GM18502 (cell line): ENCODE measurements around the gene KCNK4.

Source experiments
- ATAC-seq: cut with Tn5 transposase; IDR thresholded peaks from one replicate; pipeline ENCODE4 v1.9.1; 2021; ENCODE audit warnings: mild to moderate bottlenecking; ENCODE audit not compliant: unreplicated experiment, poor library complexity

KCNK4 gene

DNA sequence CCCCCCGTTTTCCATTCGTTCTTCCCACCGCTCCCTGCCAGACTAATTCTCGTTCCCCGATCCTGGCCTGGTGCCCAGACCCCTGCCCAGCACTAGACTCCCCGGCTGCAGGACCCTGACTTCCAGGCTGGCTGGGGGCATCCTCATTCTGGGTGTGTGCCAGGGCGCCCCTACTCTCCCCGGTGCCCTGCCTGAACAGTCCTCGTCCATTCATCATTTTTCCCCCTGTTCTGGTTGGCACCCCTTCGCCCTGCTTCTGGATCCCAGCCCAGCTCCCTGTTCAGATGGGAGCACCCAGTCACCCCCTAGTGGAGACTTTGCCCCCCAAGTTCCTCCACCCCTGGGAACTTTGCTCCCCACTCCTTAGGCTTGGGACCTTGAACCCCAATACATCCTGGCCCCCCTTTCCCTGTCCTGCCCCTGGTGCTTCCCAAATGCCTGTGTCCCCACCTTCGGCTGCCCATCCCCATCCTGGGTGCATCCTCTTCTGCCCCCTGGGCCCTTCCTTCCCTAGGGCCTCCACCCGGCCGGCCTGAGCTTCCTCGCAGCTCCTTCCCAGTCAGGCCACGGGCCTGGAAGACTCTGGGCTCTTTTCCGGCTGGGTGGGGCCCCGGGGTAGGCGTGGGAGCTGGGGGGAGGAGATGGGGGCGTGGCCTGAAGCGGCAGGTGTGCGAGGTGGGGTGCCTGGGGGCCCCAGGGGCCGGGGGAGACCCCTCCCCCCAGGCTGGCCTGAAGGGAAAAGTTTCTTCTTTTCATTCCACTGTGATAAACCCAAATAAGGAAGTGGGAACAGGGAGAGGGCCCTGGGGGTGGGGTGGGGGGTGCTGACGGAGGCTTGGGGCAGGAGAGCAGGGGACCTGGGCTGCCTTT, 38.9 kb upstream of the KCNK4 start:
- ATAC-seq: no peak

GRCh38 chr11:64253043-64253442, 38.1 kb upstream of the KCNK4 start:
- no peak for ATAC-seq

DNA sequence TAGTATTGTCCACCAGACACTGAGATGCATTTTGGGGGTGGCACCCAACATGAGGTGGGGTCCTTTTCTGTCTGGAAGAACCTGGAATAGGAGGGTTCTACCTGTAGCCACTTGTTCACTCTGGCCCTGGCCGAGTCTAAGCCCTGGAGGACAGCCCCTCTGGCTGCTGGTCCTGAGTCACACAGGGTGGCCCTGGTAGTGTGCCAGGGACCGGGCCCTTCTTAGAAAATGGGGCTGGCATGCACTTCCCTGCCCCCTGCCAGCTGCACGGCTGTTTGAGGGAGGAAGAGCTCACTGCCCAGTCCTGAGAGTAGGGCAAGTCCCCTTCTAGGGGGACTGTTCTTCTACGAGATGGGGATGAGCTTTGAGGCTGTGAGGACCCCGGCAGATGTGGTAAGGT, 37.6 kb upstream of the KCNK4 start:
- ATAC-seq: no peak

DNA sequence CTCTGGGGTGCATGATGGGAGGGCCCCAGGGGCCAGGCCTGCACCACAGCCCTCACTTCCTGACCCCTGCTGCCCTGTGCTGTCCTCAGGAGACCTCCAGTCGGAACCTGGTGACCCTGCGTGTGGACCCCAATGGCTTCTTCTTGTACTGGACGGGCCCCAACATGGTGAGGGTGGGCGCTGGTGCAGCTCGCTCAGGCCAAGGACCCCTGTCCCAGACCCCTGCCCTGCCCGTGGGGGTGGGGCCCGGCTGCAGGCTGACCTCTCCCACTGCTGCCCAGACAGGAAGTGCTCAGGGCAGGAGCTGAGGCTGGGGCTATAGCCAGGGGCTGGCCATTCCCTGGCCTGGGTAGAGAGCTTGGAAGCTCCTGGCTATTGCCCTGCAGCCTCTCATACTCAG, 36.8 kb upstream of the KCNK4 start:
- ATAC-seq: no peak

- ATAC-seq: no peak
Measured at GRCh38 chr11:64255135-64256128, 35.7 kb upstream of the KCNK4 start.

DNA sequence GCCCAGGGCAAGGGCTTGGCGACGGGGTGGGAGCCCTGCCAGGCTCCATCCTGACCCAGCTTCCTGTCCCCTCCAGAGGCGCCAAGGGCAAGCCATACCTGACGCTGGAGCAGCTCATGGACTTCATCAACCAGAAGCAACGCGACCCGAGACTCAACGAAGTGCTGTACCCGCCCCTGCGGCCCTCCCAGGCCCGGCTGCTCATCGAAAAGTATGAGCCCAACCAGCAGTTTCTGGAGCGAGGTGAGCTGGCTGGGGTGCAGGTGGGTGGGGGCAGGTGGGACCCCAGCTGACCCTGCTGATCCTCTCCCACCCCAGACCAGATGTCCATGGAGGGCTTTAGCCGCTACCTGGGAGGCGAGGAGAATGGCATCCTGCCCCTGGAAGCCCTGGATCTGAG, 34.8 kb upstream of the KCNK4 start:
- no peak for ATAC-seq

GRCh38 chr11:64258356-64258755, 32.7 kb upstream of the KCNK4 start:
- no peak for ATAC-seq

GRCh38 chr11:64258946-64259532, 32.1 kb upstream of the KCNK4 start:
- ATAC-seq: no peak

DNA sequence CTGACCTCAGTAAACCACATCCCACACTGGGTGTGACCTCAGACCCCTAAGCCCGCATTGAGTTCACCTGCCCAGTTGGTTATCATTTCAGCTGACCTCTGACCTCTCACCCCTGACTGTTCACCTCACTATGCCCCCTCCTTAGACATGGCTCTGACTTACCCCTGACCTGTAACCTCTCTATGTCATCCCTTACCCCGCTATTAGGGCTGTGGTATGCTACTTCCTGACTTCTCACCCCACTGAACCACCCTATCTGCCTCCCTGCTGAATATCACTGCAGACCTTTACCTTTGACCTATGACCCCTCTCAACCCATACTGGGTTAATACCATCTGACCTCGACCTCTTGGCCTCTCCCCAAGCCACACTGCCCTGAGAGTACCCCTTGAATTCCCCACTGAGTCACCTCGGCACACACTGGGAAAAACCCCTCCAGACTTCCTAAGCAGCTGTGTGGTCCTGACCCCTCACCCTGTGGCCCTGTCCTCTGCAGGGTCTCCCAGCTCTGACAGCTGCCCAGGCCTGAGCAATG, 31.5 kb upstream of the KCNK4 start:
- no peak for ATAC-seq

DNA sequence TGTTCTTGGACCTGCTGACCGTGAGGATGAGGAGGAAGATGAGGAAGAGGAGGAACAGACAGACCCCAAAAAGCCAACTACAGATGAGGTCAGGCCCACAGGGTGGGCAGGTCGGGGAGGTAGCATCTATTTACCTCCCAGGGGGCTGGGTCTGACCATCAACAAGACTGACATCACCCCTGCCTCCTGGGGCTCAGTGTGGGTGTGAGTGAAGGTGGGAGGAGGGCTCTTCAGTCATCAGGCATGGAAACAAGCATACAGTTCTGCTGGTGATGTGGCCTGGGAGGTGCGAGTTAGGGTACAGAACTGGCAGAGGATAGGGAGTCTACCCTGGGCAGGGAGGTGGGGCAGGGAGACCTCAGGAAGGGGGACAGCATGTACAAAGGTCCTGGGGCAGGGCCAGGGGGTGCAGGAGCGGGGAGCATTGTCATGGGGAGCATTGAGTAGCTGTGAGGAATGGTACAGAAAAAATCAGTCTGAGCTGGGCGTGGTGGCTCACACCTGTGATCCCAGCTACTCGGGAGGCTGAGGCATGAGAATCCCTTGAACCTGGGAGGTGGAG, 30.9 kb upstream of the KCNK4 start:
- no peak for ATAC-seq

- no peak for ATAC-seq
Measured at GRCh38 chr11:64261556-64262080, 29.5 kb upstream of the KCNK4 start.

GRCh38 chr11:64262271-64263002, 28.7 kb upstream of the KCNK4 start:
- no peak for ATAC-seq

GRCh38 chr11:64263021-64263946, 27.8 kb upstream of the KCNK4 start:
- no peak for ATAC-seq

GRCh38 chr11:64263947-64264317, 27.2 kb upstream of the KCNK4 start:
- no peak for ATAC-seq

DNA sequence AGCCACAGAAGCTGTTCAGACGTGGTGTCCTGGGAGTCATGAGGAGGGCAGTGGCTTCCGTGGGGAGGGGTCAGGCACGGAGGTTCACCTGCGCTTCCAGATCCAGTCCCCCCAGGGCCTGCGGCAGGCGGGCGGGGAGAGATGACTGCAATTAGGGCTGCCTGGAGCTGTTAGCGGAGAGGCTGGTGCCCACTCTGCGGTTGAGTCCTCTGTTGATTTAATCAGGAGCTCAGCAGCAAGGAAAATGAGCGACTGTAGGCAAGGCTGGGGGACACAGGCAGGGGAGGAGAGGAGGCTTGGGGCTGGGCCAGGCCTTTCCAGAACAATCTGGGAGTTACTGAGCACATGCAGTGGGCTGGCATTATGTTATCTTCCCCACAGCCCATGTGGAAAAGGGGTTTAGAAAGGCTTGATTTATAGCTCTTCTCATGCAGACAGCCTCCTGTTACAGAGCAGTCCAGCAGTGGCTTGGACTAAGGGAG, 26.7 kb upstream of the KCNK4 start:
- ATAC-seq: no peak

DNA sequence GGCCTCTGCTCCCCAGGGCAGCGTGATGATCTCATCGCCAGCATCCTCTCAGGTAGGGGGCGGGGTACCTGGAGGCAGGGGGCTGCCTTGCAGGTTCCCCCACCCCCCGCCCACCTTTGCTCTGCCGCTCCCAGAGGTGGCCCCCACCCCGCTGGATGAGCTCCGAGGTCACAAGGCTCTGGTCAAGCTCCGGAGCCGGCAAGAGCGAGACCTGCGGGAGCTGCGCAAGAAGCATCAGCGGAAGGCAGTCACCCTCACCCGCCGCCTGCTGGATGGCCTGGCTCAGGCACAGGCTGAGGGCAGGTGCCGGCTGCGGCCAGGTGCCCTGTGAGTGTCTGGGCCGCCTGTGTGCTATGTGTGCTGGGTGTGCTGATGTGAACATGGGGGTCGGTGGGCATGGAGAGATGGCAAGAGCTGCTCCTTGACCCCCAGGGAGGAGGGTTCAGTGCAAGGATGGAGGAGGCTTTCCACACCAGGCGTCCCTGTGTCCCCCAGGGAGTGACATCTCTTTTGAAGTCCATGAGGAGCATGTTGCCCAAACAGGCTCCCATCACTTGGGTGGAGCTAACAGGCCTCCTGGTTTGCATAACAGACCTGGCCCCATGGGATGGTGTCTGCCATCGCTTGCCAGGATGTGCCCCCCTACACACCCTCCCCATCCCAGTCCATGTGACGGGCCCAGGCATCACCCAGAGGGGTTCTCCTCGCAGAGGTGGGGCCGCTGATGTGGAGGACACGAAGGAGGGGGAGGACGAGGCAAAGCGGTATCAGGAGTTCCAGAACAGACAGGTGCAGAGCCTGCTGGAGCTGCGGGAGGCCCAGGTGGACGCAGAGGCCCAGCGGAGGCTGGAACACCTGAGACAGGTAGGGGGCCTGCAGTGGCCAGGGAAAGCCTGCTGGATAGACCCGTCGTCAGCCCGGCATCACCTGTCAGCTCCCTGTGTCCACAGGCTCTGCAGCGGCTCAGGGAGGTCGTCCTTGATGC, 25.6 kb upstream of the KCNK4 start:
- no peak for ATAC-seq

DNA sequence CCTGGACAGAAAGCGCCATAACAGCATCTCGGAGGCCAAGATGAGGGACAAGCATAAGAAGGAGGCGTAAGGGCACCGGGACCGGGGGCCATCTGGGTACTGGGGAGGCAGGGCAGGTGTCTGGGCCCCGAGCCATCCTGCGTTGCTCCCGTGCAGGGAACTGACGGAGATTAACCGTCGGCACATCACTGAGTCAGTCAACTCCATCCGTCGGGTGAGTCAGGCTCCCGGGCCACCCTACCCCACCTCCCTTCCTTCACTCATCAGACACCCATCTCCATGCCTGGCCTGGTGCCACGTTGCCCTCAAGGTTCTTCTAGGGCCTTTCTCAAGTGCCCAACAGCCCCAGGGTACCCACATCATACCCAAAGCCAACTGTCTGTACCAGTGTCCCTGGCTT, 24.8 kb upstream of the KCNK4 start:
- no peak for ATAC-seq
